PC-3 (cell line): ENCODE data around the gene VPS18. TPM values are rescaled to one million over a fixed set of nuclear protein-coding genes. Genes with fewer than 3 reads are reported as not detected.

Experiments used
- ATAC-seq: fragments of 200-7000 bp; cut with Tn5 transposase; 2 replicates; pipeline ENCODE4 v1.9.1; 2020; ENCODE audit warnings: mild to moderate bottlenecking, moderate library complexity
- BruUV-seq: library from RNA; stranded (reverse); fragments of 400-500 nt; replicated peaks from 2 replicates; lab custom pipeline; 2021; lab: Mats Ljungman, UMichigan
- CTCF ChIA-PET: fragments of 300-600 bp; sonication (Branson Sonifier 250); formaldehyde crosslinking; loops from one replicate; lab custom pipeline; 2022; ENCODE audit warnings: antibody characterized with exemption; lab: Charles Lee
- POLR2A ChIA-PET: fragments of 300-600 bp; sonication (Branson Sonifier 250); formaldehyde crosslinking; loops from one replicate; lab custom pipeline; 2022; ENCODE audit warnings: antibody characterized with exemption; ENCODE audit not compliant: unreplicated experiment; lab: Charles Lee
- DNase-seq: peaks from one replicate; pipeline ENCODE4 v3.0.0-alpha.2; 2015
- H2AFZ ChIP-seq: fragments of 300-600 bp; sonication (generic); 2 replicates; pipeline ENCODE4 v1.6.0; 2016; ENCODE audit warnings: antibody characterized with exemption, low read length
- H3F3A ChIP-seq: fragments of 300-600 bp; sonication (generic); one replicate; pipeline ENCODE4 v1.6.0; 2017; ENCODE audit warnings: antibody characterized with exemption, low read length, control low read depth, mild to moderate bottlenecking; ENCODE audit not compliant: unreplicated experiment
- H3K27ac ChIP-seq: fragments of 300-600 bp; sonication (generic); 2 replicates; pipeline ENCODE4 v1.5.1; 2016; ENCODE audit warnings: mild to moderate bottlenecking, low read length
- H3K27me3 ChIP-seq: fragments of 300-600 bp; sonication (generic); 2 replicates; pipeline ENCODE4 v1.6.1; 2016; ENCODE audit warnings: low read length, mixed read lengths
- H3K36me3 ChIP-seq: fragments of 300-600 bp; sonication (generic); 2 replicates; pipeline ENCODE4 v1.6.1; 2016; ENCODE audit warnings: low read depth, mixed run types, low read length, mixed read lengths
- H3K4me1 ChIP-seq: fragments of 300-600 bp; sonication (generic); 2 replicates; pipeline ENCODE4 v1.5.1; 2016; ENCODE audit warnings: low read length; ENCODE audit not compliant: insufficient read depth
- H3K4me2 ChIP-seq: fragments of 300-600 bp; sonication (generic); 2 replicates; pipeline ENCODE4 v1.6.0; 2016; ENCODE audit warnings: low read length
- H3K4me3 ChIP-seq: fragments of 300-600 bp; sonication (generic); 2 replicates; pipeline ENCODE4 v1.5.1; 2016; ENCODE audit warnings: mild to moderate bottlenecking, low read length, mixed read lengths
- H3K79me2 ChIP-seq: fragments of 300-600 bp; sonication (generic); 2 replicates; pipeline ENCODE4 v1.6.1; 2017; ENCODE audit warnings: low read length, mixed read lengths
- H3K9ac ChIP-seq: fragments of 300-600 bp; sonication (generic); 2 replicates; pipeline ENCODE4 v1.6.0; 2016; ENCODE audit warnings: mild to moderate bottlenecking, low read length
- H3K9me2 ChIP-seq: fragments of 300-600 bp; sonication (generic); replicated peaks from 2 replicates; pipeline ENCODE4 v1.6.1; 2016; ENCODE audit warnings: mixed run types, low read length, mixed read lengths
- H3K9me3 ChIP-seq: fragments of 300-600 bp; sonication (generic); 2 replicates; pipeline ENCODE4 v1.6.1; 2016; ENCODE audit warnings: low read length, mixed read lengths
- H4K20me1 ChIP-seq: fragments of 300-600 bp; sonication (generic); 2 replicates; pipeline ENCODE4 v1.6.1; 2016; ENCODE audit warnings: low read length, mixed read lengths
- CTCF ChIP-seq: fragments of 300-600 bp; sonication (generic); conservative IDR thresholded peaks from 2 replicates; pipeline ENCODE4 v1.5.1; 2017; ENCODE audit warnings: antibody characterized with exemption, low read depth, mild to moderate bottlenecking, low read length
- EZH2 ChIP-seq: fragments of 300-600 bp; sonication (generic); IDR thresholded peaks from one replicate; pipeline ENCODE4 v1.6.1; 2017; ENCODE audit warnings: antibody characterized with exemption, mild to moderate bottlenecking, low read length; ENCODE audit not compliant: unreplicated experiment
- EZH2phosphoT487 ChIP-seq: fragments of 300-600 bp; sonication (generic); IDR thresholded peaks from 2 replicates; pipeline ENCODE4 v1.6.1; 2018; ENCODE audit warnings: mild to moderate bottlenecking, antibody characterized with exemption, low read length, borderline replicate concordance
- intact Hi-C: fragments of 100-400 bp; cut with micrococcal nuclease; formaldehyde crosslinking; loops from 2 replicates; pipeline ENCODE4 v1.9.0; 2023
- total RNA-seq: library from RNA; depleted of rRNA; stranded (reverse); fragments of >200 nt; gene quantifications from 2 replicates; pipeline ENCODE4 v1.2.3, GENCODE V29; 2014

The VPS18 gene
- total RNA-seq, 1 experiment from 2014 or later: 37.6 TPM

GRCh38 chr15:40900256-40901052, 6.2 kb downstream of the VPS18 start:
- TF ChIP-seq EZH2 (no peak), CTCF (no peak), EZH2phosphoT487 (no peak)
- Histone ChIP-seq H3K27me3 (no peaks in the 10 kb centered on the region), H3K9me3 (no peaks in the 10 kb centered on the region), H2AFZ (no peak overlapping the region), H3K79me2 (peaks cover 39% of the 10 kb centered on the region), H3K36me3 (peaks cover 37% of the 10 kb centered on the region; the same call in 1 of the 2 replicates), H3F3A (peaks cover 2% of the 10 kb centered on the region), H4K20me1 (peaks cover 7% of the 10 kb centered on the region; the same call in 1 of the 2 replicates), H3K27ac (no peak overlapping the region), H3K4me1 (peaks cover 16% of the 10 kb centered on the region), H3K4me2 (no peak overlapping the region), H3K9ac (no peak overlapping the region), H3K4me3 (no peak overlapping the region), H3K9me2 (no peaks in the 10 kb centered on the region)
- no peak for ATAC-seq
- intact Hi-C loops: loop anchor here (10.0 kb wide), 1 partner anchor 214 kb away; the partner anchor contains the start of gene INO80
- CTCF ChIA-PET: no interaction called here
- POLR2A ChIA-PET: interaction anchor here (0.6 kb wide), 1 partner anchor 179 kb away, joined by 11 read pairs; no protein-coding TSS in a partner anchor
- BruUV-seq: no TSS peak
- DNase-seq: no peak

- Histone ChIP-seq H2AFZ (no peak overlapping the region), H3K79me2 (peaks cover 33% of the 10 kb centered on the region), H4K20me1 (peaks cover 7% of the 10 kb centered on the region; the same call in 1 of the 2 replicates), H3K27me3 (no peaks in the 10 kb centered on the region), H3F3A (peaks cover 6% of the 10 kb centered on the region), H3K9ac (no peak overlapping the region), H3K4me2 (no peak overlapping the region), H3K9me3 (no peaks in the 10 kb centered on the region), H3K9me2 (no peaks in the 10 kb centered on the region), H3K4me1 (peaks cover 14% of the 10 kb centered on the region), H3K36me3 (peaks cover 35% of the 10 kb centered on the region; the same call in 1 of the 2 replicates), H3K4me3 (no peak overlapping the region), H3K27ac (no peak overlapping the region)
- ATAC-seq: no peak
- DNase-seq: no peak
- no peak for TF ChIP-seq EZH2
- TF ChIP-seq CTCF: no peak
- no peak for TF ChIP-seq EZH2phosphoT487
- ChIA-PET POLR2A (interaction anchor here (0.6 kb wide), 1 partner anchor 178 kb away, joined by 11 read pairs; no protein-coding TSS in a partner anchor), CTCF (no interaction called here)
- BruUV-seq: no TSS peak
- intact Hi-C loops: loop anchor here (10.0 kb wide), 1 partner anchor 214 kb away; the partner anchor contains the start of gene INO80
Observed at GRCh38 chr15:40901053-40901443, 6.8 kb downstream of the VPS18 start.
